Measurements from ENCODE around the gene TUG1. TPM values are rescaled to one million over a fixed set of nuclear protein-coding genes. Genes with fewer than 3 reads are reported as not detected.

Gene TUG1
- polyA plus RNA-seq, 3 donors, result 9.9 to 81.3 (median 13.9) TPM

DNA sequence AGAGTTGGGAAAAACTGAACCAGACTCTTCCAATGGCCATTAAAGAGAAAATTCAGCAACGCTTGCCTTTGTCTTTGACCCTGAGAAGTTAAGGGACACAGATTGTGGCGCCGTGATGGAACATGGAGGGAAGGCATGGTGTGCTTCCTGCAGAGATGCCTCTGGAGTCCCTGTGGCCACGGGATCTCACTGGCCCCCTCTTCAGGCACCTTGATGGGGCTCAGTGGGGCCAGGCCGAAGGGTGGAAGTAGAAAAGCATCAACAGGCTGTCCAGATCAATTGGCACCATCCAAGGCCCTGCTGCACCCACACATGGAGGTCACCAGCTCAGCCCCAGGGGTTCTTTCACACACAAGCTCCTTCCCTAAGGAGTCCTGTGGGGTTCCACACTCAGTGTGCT is 43.4 kb upstream of the TUG1 start:
- peaks cover 0 to 5% (median 3%) of the 10 kb centered on the region in 7 donors for H3K9me3 Mint-ChIP-seq

GRCh38 chr22:30926706-30927105 is 42.4 kb upstream of the TUG1 start:
- no peak overlapping the region for H3K27ac ChIP-seq (ENCODE audit: low read depth in 1 of 2, low read length in 2 of 2)

More for the DNA sequence above, 43.4 kb upstream of the TUG1 start:
- Mint-ChIP-seq H3K27ac (peak overlapping the region in 1 of 7 donors; percentile 13), H3K36me3 (peaks cover 50 to 57% of the 10 kb centered on the region in 2 donors), H3K4me1 (peaks cover 15% of the 10 kb centered on the region), H3K27me3 (ENCODE audit: low read depth in 3 of 3) (peaks cover 5 to 13% (median 8%) of the 10 kb centered on the region in 3 donors), H3K4me3 (no peak overlapping the region)
- 88% methylated on average over 5 of the region's 5 CpGs for WGBS (ENCODE audit: insufficient coverage)
- H3K9ac ChIP-seq (ENCODE audit: insufficient read depth, low read length, poor library complexity, severe bottlenecking), result no peak overlapping the region
- peaks cover 34 to 56% of the 10 kb centered on the region in 2 donors for H3K36me3 ChIP-seq (replicated peaks in 1 of 2; ENCODE audit: control insufficient read depth in 1 of 2, insufficient read depth in 2 of 2, low read length in 2 of 2)
- no peaks in the 10 kb centered on the region for H4K20me1 ChIP-seq (ENCODE audit: insufficient read depth, low read length)
- H3K4me2 ChIP-seq (replicated peaks; ENCODE audit: extremely low read depth, low read length, poor library complexity, severe bottlenecking), result no peak overlapping the region
- no peak overlapping the region for H3K4me3 ChIP-seq (replicated peaks in 1 of 3; ENCODE audit: low read depth in 2 of 3, low read length in 3 of 3)
- no peaks in the 10 kb centered on the region for H3K79me2 ChIP-seq (ENCODE audit: insufficient read depth, low read length)
- H3K9me3 ChIP-seq (replicated peaks in 1 of 2; ENCODE audit: control insufficient read depth in 1 of 2, insufficient read depth in 1 of 2, low read length in 2 of 2), result no peaks in the 10 kb centered on the region
- no peak overlapping the region for H2AFZ ChIP-seq (ENCODE audit: insufficient read depth, low read depth, low read length, poor library complexity, severe bottlenecking)
- DNase-seq, result no peak
- peaks cover 0 to 13% of the 10 kb centered on the region in 2 donors for H3K27me3 ChIP-seq (ENCODE audit: control insufficient read depth in 2 of 2, insufficient read depth in 2 of 2, low read length in 2 of 2)
- intact Hi-C loops (cut with micrococcal nuclease), result no loop called here
- no peak for TF ChIP-seq CTCF (IDR thresholded peaks at IDR 0.05)
- no peak overlapping the region for H3K27ac ChIP-seq (ENCODE audit: low read depth in 1 of 2, low read length in 2 of 2)
- H3K4me1 ChIP-seq (ENCODE audit: control insufficient read depth in 1 of 2, insufficient read depth in 2 of 2, low read length in 2 of 2), result peaks cover 11 to 20% of the 10 kb centered on the region in 2 donors

More at GRCh38 chr22:30926706-30927105, 42.4 kb upstream of the TUG1 start:
- intact Hi-C loops (cut with micrococcal nuclease), result no loop called here
- Histone ChIP-seq H3K27me3 (ENCODE audit: control insufficient read depth in 2 of 2, insufficient read depth in 2 of 2, low read length in 2 of 2) (peaks cover 0 to 2% of the 10 kb centered on the region in 2 donors), H3K4me3 (replicated peaks in 1 of 3; ENCODE audit: low read depth in 2 of 3, low read length in 3 of 3) (no peak overlapping the region), H3K4me2 (replicated peaks; ENCODE audit: extremely low read depth, low read length, poor library complexity, severe bottlenecking) (no peak overlapping the region), H2AFZ (ENCODE audit: insufficient read depth, low read depth, low read length, poor library complexity, severe bottlenecking) (no peak overlapping the region), H3K4me1 (ENCODE audit: control insufficient read depth in 1 of 2, insufficient read depth in 2 of 2, low read length in 2 of 2) (peaks cover 6 to 9% of the 10 kb centered on the region in 2 donors), H3K36me3 (replicated peaks in 1 of 2; ENCODE audit: control insufficient read depth in 1 of 2, insufficient read depth in 2 of 2, low read length in 2 of 2) (peaks cover 42 to 66% of the 10 kb centered on the region in 2 donors), H3K9ac (ENCODE audit: insufficient read depth, low read length, poor library complexity, severe bottlenecking) (no peak overlapping the region), H4K20me1 (ENCODE audit: insufficient read depth, low read length) (no peaks in the 10 kb centered on the region), H3K9me3 (replicated peaks in 1 of 2; ENCODE audit: control insufficient read depth in 1 of 2, insufficient read depth in 1 of 2, low read length in 2 of 2) (no peaks in the 10 kb centered on the region), H3K79me2 (ENCODE audit: insufficient read depth, low read length) (no peaks in the 10 kb centered on the region)
- 100% methylated on average over 1 of the region's 4 CpGs for WGBS (ENCODE audit: insufficient coverage)
- Mint-ChIP-seq H3K27me3 (ENCODE audit: low read depth in 3 of 3) (peaks cover 2 to 8% (median 5%) of the 10 kb centered on the region in 3 donors), H3K9me3 (peaks cover 0 to 5% (median 3%) of the 10 kb centered on the region in 7 donors), H3K36me3 (peaks cover 59 to 66% of the 10 kb centered on the region in 2 donors), H3K4me1 (peaks cover 7% of the 10 kb centered on the region), H3K4me3 (no peak overlapping the region), H3K27ac (no peak overlapping the region)
- TF ChIP-seq CTCF (IDR thresholded peaks at IDR 0.05), result no peak
- no peak for DNase-seq

Data from CD14-positive monocyte (primary cell).